Left ventricle myocardium inferior (tissue), 1 donor: Measurements from ENCODE around the gene TXNRD2. TPM values are rescaled to one million over a fixed set of nuclear protein-coding genes. Genes with fewer than 3 reads are reported as not detected.
A peak's percentile ranks its signal among the peaks of the same experiment; 100 is the strongest.
"Not testable (repeated sequence)": the region's sequence is repeated elsewhere in the genome, so short reads cannot be mapped to it uniquely, and the experiment has no call there.

Experiments
- DNase-seq: peaks from one replicate; pipeline ENCODE4 v3.0.0-alpha.2; 2020
- H3K27ac ChIP-seq: fragments of 200-600 bp; replicated peaks from 2 replicates; pipeline ENCODE4 v1.8.0; 2021
- H3K27me3 ChIP-seq: fragments of 200-600 bp; 2 replicates; pipeline ENCODE4 v1.8.0; 2021; ENCODE audit warnings: low read depth
- H3K36me3 ChIP-seq: fragments of 200-600 bp; 2 replicates; pipeline ENCODE4 v1.8.0; 2021
- H3K4me1 ChIP-seq: fragments of 200-600 bp; 2 replicates; pipeline ENCODE4 v1.8.0; 2021
- H3K4me3 ChIP-seq: fragments of 200-600 bp; 2 replicates; pipeline ENCODE4 v1.8.0; 2021; ENCODE audit warnings: mild to moderate bottlenecking, moderate library complexity
- H3K9me3 ChIP-seq: fragments of 200-600 bp; replicated peaks from 2 replicates; pipeline ENCODE4 v1.8.0; 2021
- CTCF ChIP-seq: fragments of 200-600 bp; IDR thresholded peaks from 2 replicates; pipeline ENCODE4 v1.8.0; 2021; ENCODE audit warnings: antibody characterized with exemption, mild to moderate bottlenecking, borderline replicate concordance
- intact Hi-C: fragments of 100-400 bp; cut with micrococcal nuclease; formaldehyde crosslinking; loops from one replicate; pipeline ENCODE4 v1.11.0; 2022
- total RNA-seq: library from RNA; stranded (reverse); fragmentation: NEBNext Ultra II Directional; extraction: Animal tissue kit (Norgen Biotek cat#: 25700); gene quantifications from one replicate; pipeline ENCODE4 v1.2.1, GENCODE V29; 2021
- donor health status: DM: no; HTN: yes; CAD: no; lungs with severe emphysema.

The TXNRD2 gene
- total RNA-seq, 1 donor from 2014 or later: 35.2 TPM

GRCh38 chr22:19942157-19943081 is 801 bp upstream of the TXNRD2 start:
- Histone ChIP-seq H3K9me3 (no peaks in the 10 kb centered on the region), H3K36me3 (peaks cover 4% of the 10 kb centered on the region), H3K27me3 (no peaks in the 10 kb centered on the region), H3K4me3 (peak overlapping the region; percentile 89), H3K4me1 (peaks cover 68% of the 10 kb centered on the region), H3K27ac (peak overlapping the region; percentile 95)
- no peak for TF ChIP-seq CTCF
- no peak for DNase-seq
- intact Hi-C loops: no loop called here

- H3K27me3 ChIP-seq: no peaks in the 10 kb centered on the region
- peaks cover 10% of the 10 kb centered on the region for H3K36me3 ChIP-seq
- DNase-seq: no peak
- intact Hi-C loops: no loop called here
- H3K4me1 ChIP-seq: peaks cover 53% of the 10 kb centered on the region
- TF ChIP-seq CTCF: no peak
- H3K4me3 ChIP-seq: peak overlapping the region; percentile 89
- H3K9me3 ChIP-seq: peaks cover 3% of the 10 kb centered on the region
- H3K27ac ChIP-seq: peak overlapping the region; percentile 95
Measured at GRCh38 chr22:19940536-19941364, 868 bp downstream of the TXNRD2 start.

GRCh38 chr22:19937616-19938473 is 3.8 kb downstream of the TXNRD2 start:
- Histone ChIP-seq H3K4me3 (no peak overlapping the region), H3K27me3 (no peaks in the 10 kb centered on the region), H3K27ac (no peak overlapping the region), H3K36me3 (peaks cover 19% of the 10 kb centered on the region), H3K4me1 (peaks cover 24% of the 10 kb centered on the region), H3K9me3 (peaks cover 12% of the 10 kb centered on the region)
- TF ChIP-seq CTCF: no peak
- DNase-seq: no peak
- intact Hi-C loops: no loop called here

GRCh38 chr22:19936513-19936912 is 5.1 kb downstream of the TXNRD2 start:
- H3K27me3 ChIP-seq: no peaks in the 10 kb centered on the region
- H3K27ac ChIP-seq: no peak overlapping the region
- H3K4me3 ChIP-seq: no peak overlapping the region
- no peak for TF ChIP-seq CTCF
- H3K4me1 ChIP-seq: peaks cover 10% of the 10 kb centered on the region
- intact Hi-C loops: no loop called here
- H3K36me3 ChIP-seq: peaks cover 19% of the 10 kb centered on the region
- H3K9me3 ChIP-seq: peaks cover 12% of the 10 kb centered on the region
- DNase-seq: no peak

- intact Hi-C loops, H3K27me3 ChIP-seq, DNase-seq, H3K4me3 ChIP-seq, H3K27ac ChIP-seq, H3K4me1 ChIP-seq: not testable (repeated sequence)
- H3K9me3 ChIP-seq: peaks cover 12% of the 10 kb centered on the region
- peaks cover 24% of the 10 kb centered on the region for H3K36me3 ChIP-seq
Measured at GRCh38 chr22:19935123-19935718, 6.4 kb downstream of the TXNRD2 start.
